PC-9 (cell line): ENCODE results near the gene EIF3A.

Source experiments
- EZH2 ChIP-seq: fragments of 200-600 bp; sonication (generic); IDR thresholded peaks from 2 replicates; pipeline ENCODE4 v1.8.0; 2017; ENCODE audit warnings: antibody characterized with exemption, low read depth
- TF ChIP-seq, protein P1 (sequence below): fragments of 200-600 bp; sonication (generic); conservative IDR thresholded peaks from 2 replicates; pipeline ENCODE4 v1.6.1; 2017; ENCODE audit warnings: mixed run types, antibody characterized with exemption, mild to moderate bottlenecking, moderate library complexity

GRCh38 chr10:119101366-119102098 lies 20.9 kb upstream of the EIF3A start:
- TF ChIP-seq, protein P1, sequence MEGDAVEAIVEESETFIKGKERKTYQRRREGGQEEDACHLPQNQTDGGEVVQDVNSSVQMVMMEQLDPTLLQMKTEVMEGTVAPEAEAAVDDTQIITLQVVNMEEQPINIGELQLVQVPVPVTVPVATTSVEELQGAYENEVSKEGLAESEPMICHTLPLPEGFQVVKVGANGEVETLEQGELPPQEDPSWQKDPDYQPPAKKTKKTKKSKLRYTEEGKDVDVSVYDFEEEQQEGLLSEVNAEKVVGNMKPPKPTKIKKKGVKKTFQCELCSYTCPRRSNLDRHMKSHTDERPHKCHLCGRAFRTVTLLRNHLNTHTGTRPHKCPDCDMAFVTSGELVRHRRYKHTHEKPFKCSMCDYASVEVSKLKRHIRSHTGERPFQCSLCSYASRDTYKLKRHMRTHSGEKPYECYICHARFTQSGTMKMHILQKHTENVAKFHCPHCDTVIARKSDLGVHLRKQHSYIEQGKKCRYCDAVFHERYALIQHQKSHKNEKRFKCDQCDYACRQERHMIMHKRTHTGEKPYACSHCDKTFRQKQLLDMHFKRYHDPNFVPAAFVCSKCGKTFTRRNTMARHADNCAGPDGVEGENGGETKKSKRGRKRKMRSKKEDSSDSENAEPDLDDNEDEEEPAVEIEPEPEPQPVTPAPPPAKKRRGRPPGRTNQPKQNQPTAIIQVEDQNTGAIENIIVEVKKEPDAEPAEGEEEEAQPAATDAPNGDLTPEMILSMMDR = no peak
- no peak for TF ChIP-seq EZH2
